K562 (cell line): ENCODE data around the gene PDE6D. TPM values are rescaled to one million over a fixed set of nuclear protein-coding genes. Genes with fewer than 3 reads are reported as not detected.

Experiments used
- CREB3L1 ChIP-seq: fragments of 450-650 bp; IDR thresholded peaks from 2 replicates; pipeline ENCODE4 v1.6.1; 2014; ENCODE audit warnings: low read depth, mild to moderate bottlenecking, moderate library complexity, borderline replicate concordance
- FOXJ3 ChIP-seq: sonication (generic); formaldehyde crosslinking; IDR thresholded peaks from 2 replicates; pipeline ENCODE4 v1.4.0; 2020; ENCODE audit warnings: mild to moderate bottlenecking, missing genetic modification reagents
- FOXM1 ChIP-seq, 2 experiments: fragments of 450-650 bp in 1 of 2; sonication (generic) in 1 of 2; formaldehyde crosslinking in 1 of 2; IDR thresholded peaks; 2 replicates each; pipeline versions ENCODE4 v1.6.1 to v1.9.0; 2017 to 2022; ENCODE audit warnings: low read depth in 2 of 2, mild to moderate bottlenecking in 2 of 2, missing genetic modification reagents in 1 of 2, moderate library complexity in 1 of 2
- HLTF ChIP-seq: fragments of 450-650 bp; IDR thresholded peaks from 2 replicates; pipeline ENCODE4 v1.6.1; 2016
- ILF3 ChIP-seq: fragments of 450-650 bp; IDR thresholded peaks from 2 replicates; pipeline ENCODE4 v1.6.1; 2018; ENCODE audit warnings: antibody characterized with exemption, mild to moderate bottlenecking, moderate library complexity, borderline replicate concordance
- KAT8 ChIP-seq: fragments of 450-650 bp; IDR thresholded peaks from 2 replicates; pipeline ENCODE4 v1.6.1; 2016; ENCODE audit warnings: low read depth, mild to moderate bottlenecking
- KDM5B ChIP-seq: fragments of 200-600 bp; sonication (generic); IDR thresholded peaks from 2 replicates; pipeline ENCODE4 v1.6.1; 2012; ENCODE audit warnings: low read depth, mild to moderate bottlenecking, moderate library complexity, low read length, control low read depth, inconsistent platforms; ENCODE audit not compliant: insufficient replicate concordance
- MTA2 ChIP-seq: fragments of 450-650 bp; IDR thresholded peaks from 2 replicates; pipeline ENCODE4 v1.6.1; 2016; ENCODE audit warnings: low read depth
- PRPF4 ChIP-seq: fragments of 200-400 bp; formaldehyde crosslinking; IDR thresholded peaks from one replicate; pipeline ENCODE4 v1.6.1; 2017; ENCODE audit warnings: low read length, low read depth, mild to moderate bottlenecking; ENCODE audit not compliant: insufficient read depth, poor library complexity, severe bottlenecking
- RFX1 ChIP-seq: fragments of 450-650 bp; IDR thresholded peaks from 2 replicates; pipeline ENCODE4 v1.6.1; 2016; ENCODE audit warnings: mild to moderate bottlenecking, moderate library complexity
- STAT5A ChIP-seq: IDR thresholded peaks from 2 replicates; pipeline ENCODE4 v1.6.1; 2012; ENCODE audit warnings: low read length, inconsistent platforms, borderline replicate concordance
- ZBTB17 ChIP-seq: fragments of 450-650 bp; formaldehyde crosslinking; IDR thresholded peaks from 2 replicates; pipeline ENCODE4 v1.4.0; 2020; ENCODE audit warnings: mild to moderate bottlenecking
- ZC3H4 ChIP-seq: sonication (generic); formaldehyde crosslinking; IDR thresholded peaks from 2 replicates; pipeline ENCODE4 v1.9.0; 2021; ENCODE audit warnings: missing genetic modification reagents, borderline replicate concordance
- ZNF121 ChIP-seq: sonication (generic); formaldehyde crosslinking; conservative IDR thresholded peaks from 2 replicates; pipeline ENCODE4 v1.8.0; 2022; ENCODE audit warnings: missing genetic modification reagents
- ZNF24 ChIP-seq: fragments of 450-650 bp; IDR thresholded peaks from 2 replicates; pipeline ENCODE4 v1.6.1; 2016
- ZNF764 ChIP-seq: fragments of 250-450 bp; sonication (Bioruptor Pico); IDR thresholded peaks from 2 replicates; pipeline ENCODE4 v1.4.0; 2020; ENCODE audit warnings: low read depth, mild to moderate bottlenecking, moderate library complexity
- polyA plus RNA-seq, 8 experiments: library from polyadenylated mRNA; depleted of rRNA in 4 of 8; stranded (reverse) in 5 of 8; unstranded in 3 of 8; fragments of >200 nt; fragmentation: Nextera tagmentation in 2 of 8; fragmentation: Illumina TruSeq in 1 of 8; extraction: Ambion mirVana in 2 of 8; extraction: Trizol in 1 of 8; gene quantifications; 2 replicates each; pipeline versions ENCODE4 v1.2.1 to v1.2.3, GENCODE V29; 2011 to 2014; ENCODE audit warnings: inconsistent platforms in 1 of 8, missing spikeins in 1 of 8
- total RNA-seq, 7 experiments: library from RNA; depleted of rRNA in 6 of 7; stranded (reverse); fragments of >200 nt in 6 of 7; fragmentation: Illumina TruSeq in 2 of 7; extraction: Trizol in 2 of 7; gene quantifications; 2 replicates each; pipeline versions ENCODE4 v1.2.1 to v1.2.3, GENCODE V29; 2011 to 2021; ENCODE audit warnings: low replicate concordance in 1 of 7
- TF ChIP-seq, protein P1 (sequence below): sonication (generic); formaldehyde crosslinking; IDR thresholded peaks from 2 replicates; pipeline ENCODE4 v1.8.0; 2022; ENCODE audit warnings: mild to moderate bottlenecking, missing genetic modification reagents
- TF ChIP-seq, protein P2 (sequence below), 2 experiments: IDR thresholded peaks; 2 replicates each; pipeline ENCODE4 v1.6.1; 2011; ENCODE audit warnings: borderline replicate concordance in 1 of 2, control low read depth in 1 of 2, low read depth in 1 of 2, low read length in 1 of 2, mild to moderate bottlenecking in 1 of 2, mixed read lengths in 1 of 2, moderate library complexity in 1 of 2; ENCODE audit not compliant: insufficient read depth in 1 of 2, insufficient read length in 1 of 2, poor library complexity in 1 of 2, severe bottlenecking in 1 of 2; ENCODE audit errors: extremely low read depth in 1 of 2
- TF ChIP-seq, protein P3 (sequence below): sonication (generic); formaldehyde crosslinking; IDR thresholded peaks from 2 replicates; pipeline ENCODE4 v1.8.1; 2022; ENCODE audit warnings: missing genetic modification reagents

PDE6D gene
- total and polyA plus RNA-seq, 9 of the 15 experiments (the other 6 are each of a cell fraction or from before 2014, with no cell fraction given) = 0.65 to 11.6 (median 7.0) TPM

DNA sequence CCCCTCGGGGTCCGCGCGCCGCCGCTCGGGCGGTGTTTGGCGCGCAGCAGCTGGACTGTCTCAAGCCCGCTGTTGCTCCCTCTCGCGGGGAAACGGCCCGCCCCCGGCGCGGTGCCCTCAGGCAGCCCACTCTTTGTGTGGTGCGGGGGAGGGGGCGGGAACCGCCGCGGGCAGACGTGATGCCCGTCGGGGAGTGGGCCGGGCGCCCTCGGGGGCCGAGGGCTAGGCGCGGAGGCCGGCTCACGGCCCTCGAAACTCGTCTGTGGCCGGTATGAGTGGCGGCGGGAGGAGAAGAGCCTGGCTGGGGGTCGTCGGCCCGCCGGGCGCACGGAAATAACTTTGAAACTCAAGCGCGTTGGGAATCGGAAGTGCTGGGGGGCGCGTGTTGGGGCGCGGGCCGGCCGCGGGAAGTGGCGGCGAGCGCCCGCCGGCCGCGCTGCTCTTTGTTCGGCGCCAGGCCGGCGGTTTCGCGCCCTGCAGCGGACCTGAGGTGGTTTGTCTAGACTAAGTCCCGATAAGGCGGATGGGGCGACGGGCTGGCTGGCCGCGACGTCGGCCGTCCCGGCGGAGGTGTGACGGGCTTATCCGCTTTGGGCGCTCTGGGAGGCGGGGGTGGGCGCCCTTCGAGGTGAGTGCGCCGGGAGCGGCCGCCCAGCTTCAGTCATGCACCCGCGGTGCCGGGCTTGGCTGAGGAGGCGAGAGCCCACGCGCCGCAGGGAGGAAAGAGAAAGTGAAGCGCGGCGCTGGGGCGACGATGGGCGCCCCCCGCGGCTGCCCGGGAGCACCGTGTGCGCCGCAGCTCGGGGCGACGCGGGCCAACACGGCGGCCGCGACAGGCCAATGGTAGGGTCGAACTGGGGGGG is 72.1 kb downstream of the PDE6D start (continued):
- TF ChIP-seq, protein P1, sequence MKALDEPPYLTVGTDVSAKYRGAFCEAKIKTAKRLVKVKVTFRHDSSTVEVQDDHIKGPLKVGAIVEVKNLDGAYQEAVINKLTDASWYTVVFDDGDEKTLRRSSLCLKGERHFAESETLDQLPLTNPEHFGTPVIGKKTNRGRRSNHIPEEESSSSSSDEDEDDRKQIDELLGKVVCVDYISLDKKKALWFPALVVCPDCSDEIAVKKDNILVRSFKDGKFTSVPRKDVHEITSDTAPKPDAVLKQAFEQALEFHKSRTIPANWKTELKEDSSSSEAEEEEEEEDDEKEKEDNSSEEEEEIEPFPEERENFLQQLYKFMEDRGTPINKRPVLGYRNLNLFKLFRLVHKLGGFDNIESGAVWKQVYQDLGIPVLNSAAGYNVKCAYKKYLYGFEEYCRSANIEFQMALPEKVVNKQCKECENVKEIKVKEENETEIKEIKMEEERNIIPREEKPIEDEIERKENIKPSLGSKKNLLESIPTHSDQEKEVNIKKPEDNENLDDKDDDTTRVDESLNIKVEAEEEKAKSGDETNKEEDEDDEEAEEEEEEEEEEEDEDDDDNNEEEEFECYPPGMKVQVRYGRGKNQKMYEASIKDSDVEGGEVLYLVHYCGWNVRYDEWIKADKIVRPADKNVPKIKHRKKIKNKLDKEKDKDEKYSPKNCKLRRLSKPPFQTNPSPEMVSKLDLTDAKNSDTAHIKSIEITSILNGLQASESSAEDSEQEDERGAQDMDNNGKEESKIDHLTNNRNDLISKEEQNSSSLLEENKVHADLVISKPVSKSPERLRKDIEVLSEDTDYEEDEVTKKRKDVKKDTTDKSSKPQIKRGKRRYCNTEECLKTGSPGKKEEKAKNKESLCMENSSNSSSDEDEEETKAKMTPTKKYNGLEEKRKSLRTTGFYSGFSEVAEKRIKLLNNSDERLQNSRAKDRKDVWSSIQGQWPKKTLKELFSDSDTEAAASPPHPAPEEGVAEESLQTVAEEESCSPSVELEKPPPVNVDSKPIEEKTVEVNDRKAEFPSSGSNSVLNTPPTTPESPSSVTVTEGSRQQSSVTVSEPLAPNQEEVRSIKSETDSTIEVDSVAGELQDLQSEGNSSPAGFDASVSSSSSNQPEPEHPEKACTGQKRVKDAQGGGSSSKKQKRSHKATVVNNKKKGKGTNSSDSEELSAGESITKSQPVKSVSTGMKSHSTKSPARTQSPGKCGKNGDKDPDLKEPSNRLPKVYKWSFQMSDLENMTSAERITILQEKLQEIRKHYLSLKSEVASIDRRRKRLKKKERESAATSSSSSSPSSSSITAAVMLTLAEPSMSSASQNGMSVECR (CRISPR knock-in tag) = peak; percentile 42; the same call in 1 of the 2 replicates
- no peak for TF ChIP-seq CREB3L1
- TF ChIP-seq, protein P2, sequence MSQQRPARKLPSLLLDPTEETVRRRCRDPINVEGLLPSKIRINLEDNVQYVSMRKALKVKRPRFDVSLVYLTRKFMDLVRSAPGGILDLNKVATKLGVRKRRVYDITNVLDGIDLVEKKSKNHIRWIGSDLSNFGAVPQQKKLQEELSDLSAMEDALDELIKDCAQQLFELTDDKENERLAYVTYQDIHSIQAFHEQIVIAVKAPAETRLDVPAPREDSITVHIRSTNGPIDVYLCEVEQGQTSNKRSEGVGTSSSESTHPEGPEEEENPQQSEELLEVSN (IDR thresholded peaks at IDR 0.05; ENCODE audit: borderline replicate concordance in 1 of 2, extremely low read depth in 1 of 2, insufficient read depth in 1 of 2, insufficient read length in 1 of 2, low read depth in 1 of 2, low read length in 1 of 2, poor library complexity in 1 of 2, severe bottlenecking in 1 of 2) = peak in 1 of 2 experiments; percentile 23
- no peak for TF ChIP-seq RFX1
- TF ChIP-seq MTA2 = no peak
- no peak for TF ChIP-seq ILF3
- TF ChIP-seq HLTF = no peak
- TF ChIP-seq STAT5A = no peak
- TF ChIP-seq, protein P3, sequence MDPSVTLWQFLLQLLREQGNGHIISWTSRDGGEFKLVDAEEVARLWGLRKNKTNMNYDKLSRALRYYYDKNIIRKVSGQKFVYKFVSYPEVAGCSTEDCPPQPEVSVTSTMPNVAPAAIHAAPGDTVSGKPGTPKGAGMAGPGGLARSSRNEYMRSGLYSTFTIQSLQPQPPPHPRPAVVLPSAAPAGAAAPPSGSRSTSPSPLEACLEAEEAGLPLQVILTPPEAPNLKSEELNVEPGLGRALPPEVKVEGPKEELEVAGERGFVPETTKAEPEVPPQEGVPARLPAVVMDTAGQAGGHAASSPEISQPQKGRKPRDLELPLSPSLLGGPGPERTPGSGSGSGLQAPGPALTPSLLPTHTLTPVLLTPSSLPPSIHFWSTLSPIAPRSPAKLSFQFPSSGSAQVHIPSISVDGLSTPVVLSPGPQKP (CRISPR knock-in tag) = no peak
- no peak for TF ChIP-seq ZNF24
- TF ChIP-seq FOXM1 (IDR thresholded peaks at IDR 0.05; ENCODE audit: low read depth) = no peak
- TF ChIP-seq FOXM1 (CRISPR knock-in tag; IDR thresholded peaks at IDR 0.05; ENCODE audit: low read depth) = no peak
- no peak for TF ChIP-seq ZNF764
- peak; percentile 50 for TF ChIP-seq KDM5B
- no peak for TF ChIP-seq KAT8
- 0 out of 2 replicates have a peak, but pooled peaks have one; percentile 42 for TF ChIP-seq ZC3H4 (CRISPR knock-in tag)
- no peak for TF ChIP-seq ZNF121
- no peak for TF ChIP-seq ZBTB17 (CRISPR knock-in tag)
- no peak for TF ChIP-seq FOXJ3 (CRISPR knock-in tag)
- peak; percentile 82 for TF ChIP-seq PRPF4
